Stimulated activated CD8-positive, alpha-beta memory T cell treated with anti-CD3 and anti-CD28 coated beads, Interleukin-12 subunit alpha, Interleukin-12 subunit beta, amount 100 ng/mL, for 4 hours (primary cell): Measurements from ENCODE around the gene YEATS4.

Experiments used
- DNase-seq: peaks from one replicate; pipeline ENCODE4 v3.0.0-alpha.2; 2020; ENCODE audit warnings: low read depth

Gene YEATS4

GRCh38 chr12:69433653-69434052 lies 74.1 kb downstream of the YEATS4 start:
- no peak for DNase-seq

- DNase-seq, result no peak
Observed at GRCh38 chr12:69435644-69436043, 76.1 kb downstream of the YEATS4 start.

- no peak for DNase-seq
Observed at GRCh38 chr12:69437073-69437472, 77.5 kb downstream of the YEATS4 start.

DNA sequence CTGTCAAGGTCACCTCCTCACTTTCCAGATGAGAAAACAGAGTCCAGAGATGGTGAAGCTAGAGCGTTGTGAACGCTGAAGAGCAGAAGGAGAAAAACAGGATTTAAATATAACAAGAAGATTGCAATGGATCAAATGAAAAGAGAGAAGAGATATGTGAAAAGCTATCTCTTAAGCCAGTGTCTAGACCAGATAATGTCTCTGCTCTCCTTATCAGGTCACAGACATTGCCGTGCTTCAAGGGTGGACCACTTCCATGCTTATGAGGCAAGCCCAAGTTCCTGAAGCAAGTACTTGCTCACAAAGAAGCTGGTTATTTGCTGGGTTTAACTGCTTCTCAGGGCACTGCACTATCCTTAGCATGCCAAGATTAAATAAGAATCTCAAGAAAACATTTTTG lies 79.0 kb downstream of the YEATS4 start:
- DNase-seq, result no peak

DNA sequence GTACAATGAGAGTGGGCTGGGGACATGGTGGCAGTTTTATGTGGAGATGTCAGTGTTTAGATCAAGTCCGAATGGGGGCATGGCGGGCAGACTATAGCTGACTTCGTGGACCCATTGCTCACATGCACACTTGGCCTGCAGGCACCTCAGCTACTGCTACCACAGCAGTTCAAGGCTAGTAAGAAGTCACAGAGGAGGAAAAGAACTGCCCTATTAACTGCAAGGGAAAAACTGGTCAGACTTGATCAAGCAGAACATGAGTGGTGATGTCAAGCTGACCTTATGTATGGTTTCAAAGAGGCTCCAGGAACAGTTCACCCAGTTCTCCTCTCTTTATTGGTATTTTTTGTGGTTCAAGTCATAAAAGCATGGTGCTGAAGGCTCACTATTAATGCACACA lies 80.5 kb downstream of the YEATS4 start:
- DNase-seq, result no peak
